ENCODE results near the gene COIL.
"Not testable (repeated sequence)": the region's sequence is repeated elsewhere in the genome, so short reads cannot be mapped to it uniquely, and the experiment has no call there.

The COIL gene

GRCh38 chr17:56960596-56961538, at the start of gene COIL:
Gene COIL, minus strand, starts transcription at chr17:56961050. Its CDS starts 31 bp downstream, at chr17:56961019.
- peak; percentile 83 for DNase-seq (ENCODE audit: low spot score)

GRCh38 chr17:57010487-57010886, 49.6 kb upstream of the COIL start:
- DNase-seq (ENCODE audit: low spot score), result no peak

- DNase-seq (ENCODE audit: low spot score), result peak; percentile 56
Observed at GRCh38 chr17:57009737-57010445, 49.0 kb upstream of the COIL start.

- no peak for DNase-seq (ENCODE audit: low spot score)
Observed at GRCh38 chr17:57008958-57009357, 48.1 kb upstream of the COIL start.

- DNase-seq (ENCODE audit: low spot score), result no peak
Observed at GRCh38 chr17:57006040-57006439, 45.2 kb upstream of the COIL start.

- no peak for DNase-seq (ENCODE audit: low spot score)
Observed at GRCh38 chr17:57004944-57005579, 44.2 kb upstream of the COIL start.

GRCh38 chr17:57002904-57003303, 42.1 kb upstream of the COIL start:
- DNase-seq (ENCODE audit: low spot score), result no peak

- DNase-seq (ENCODE audit: low spot score), result no peak
Observed at GRCh38 chr17:57001541-57001940, 40.7 kb upstream of the COIL start.

- no peak for DNase-seq (ENCODE audit: low spot score)
Observed at GRCh38 chr17:56997313-56997712, 36.5 kb upstream of the COIL start.

- DNase-seq (ENCODE audit: low spot score), result no peak
Observed at GRCh38 chr17:56995766-56996165, 34.9 kb upstream of the COIL start.

GRCh38 chr17:56994009-56994792, 33.4 kb upstream of the COIL start:
- no peak for DNase-seq (ENCODE audit: low spot score)

GRCh38 chr17:56992364-56992763, 31.5 kb upstream of the COIL start:
- no peak for DNase-seq (ENCODE audit: low spot score)

- no peak for DNase-seq (ENCODE audit: low spot score)
Observed at GRCh38 chr17:56988901-56989572, 28.2 kb upstream of the COIL start.

- DNase-seq (ENCODE audit: low spot score), result no peak
Observed at GRCh38 chr17:56987283-56987834, 26.5 kb upstream of the COIL start.

GRCh38 chr17:56985371-56986162, 24.7 kb upstream of the COIL start:
- DNase-seq (ENCODE audit: low spot score), result peak; percentile 31

- no peak for DNase-seq (ENCODE audit: low spot score)
Observed at GRCh38 chr17:56983366-56983765, 22.5 kb upstream of the COIL start.

- no peak for DNase-seq (ENCODE audit: low spot score)
Observed at GRCh38 chr17:56982312-56982711, 21.5 kb upstream of the COIL start.

- DNase-seq (ENCODE audit: low spot score), result not testable (repeated sequence)
Observed at GRCh38 chr17:56980526-56980925, 19.7 kb upstream of the COIL start.

- DNase-seq (ENCODE audit: low spot score), result no peak
Observed at GRCh38 chr17:56979091-56979480, 18.2 kb upstream of the COIL start.

GRCh38 chr17:56978441-56979090, 17.7 kb upstream of the COIL start:
- peak; percentile 74 for DNase-seq (ENCODE audit: low spot score)
